ENCODE measurements around the gene CASTOR1.
A peak's percentile ranks its signal among the peaks of the same experiment; 100 is the strongest.

CASTOR1 gene

DNA sequence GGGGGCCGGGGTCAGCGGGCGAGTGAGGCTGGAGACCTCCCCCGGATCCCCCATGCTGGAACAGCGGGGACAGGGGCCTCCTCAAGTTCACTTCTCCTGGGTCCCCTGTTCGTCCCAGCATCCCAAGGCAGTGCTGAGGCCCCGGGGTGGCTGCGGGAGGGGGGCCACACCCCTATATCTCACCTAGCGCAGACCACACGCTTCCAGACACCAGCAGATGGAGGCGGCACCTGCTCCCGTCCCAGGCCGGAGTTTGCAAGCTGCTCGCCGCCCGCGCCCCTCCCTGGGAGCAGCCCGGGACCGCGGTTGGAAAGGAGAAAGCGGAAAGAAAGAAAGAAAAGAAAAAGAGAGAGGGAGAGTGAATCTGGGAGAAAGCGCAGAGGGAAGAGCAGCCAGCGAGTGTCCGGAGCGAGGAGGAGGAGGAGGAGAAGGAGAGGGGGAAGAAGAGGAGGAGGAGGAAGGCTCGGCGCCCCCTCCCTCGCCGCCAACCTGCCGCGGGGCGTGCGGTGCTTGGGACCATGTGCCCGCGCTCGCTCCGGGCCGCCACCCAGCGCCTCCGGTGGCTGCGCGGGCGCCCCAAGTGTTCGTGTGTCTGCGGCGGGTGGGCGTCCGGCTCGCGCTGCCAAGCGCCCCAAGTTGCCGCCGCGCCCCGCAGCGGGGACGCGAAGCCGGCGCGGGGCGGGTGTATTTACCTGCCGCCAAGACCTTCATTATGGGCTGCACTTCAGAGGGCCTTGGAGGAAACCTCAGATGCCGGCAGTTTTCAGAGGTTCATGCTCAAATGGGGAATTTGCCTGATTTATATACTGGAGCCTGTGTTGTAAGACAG is 43.1 kb downstream of the CASTOR1 start, which contains the start of gene LIF (continued):
- TF ChIP-seq, protein P1, sequence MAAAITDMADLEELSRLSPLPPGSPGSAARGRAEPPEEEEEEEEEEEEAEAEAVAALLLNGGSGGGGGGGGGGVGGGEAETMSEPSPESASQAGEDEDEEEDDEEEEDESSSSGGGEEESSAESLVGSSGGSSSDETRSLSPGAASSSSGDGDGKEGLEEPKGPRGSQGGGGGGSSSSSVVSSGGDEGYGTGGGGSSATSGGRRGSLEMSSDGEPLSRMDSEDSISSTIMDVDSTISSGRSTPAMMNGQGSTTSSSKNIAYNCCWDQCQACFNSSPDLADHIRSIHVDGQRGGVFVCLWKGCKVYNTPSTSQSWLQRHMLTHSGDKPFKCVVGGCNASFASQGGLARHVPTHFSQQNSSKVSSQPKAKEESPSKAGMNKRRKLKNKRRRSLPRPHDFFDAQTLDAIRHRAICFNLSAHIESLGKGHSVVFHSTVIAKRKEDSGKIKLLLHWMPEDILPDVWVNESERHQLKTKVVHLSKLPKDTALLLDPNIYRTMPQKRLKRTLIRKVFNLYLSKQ (tag by site-specific recombination; IDR thresholded peaks at IDR 0.05; ENCODE audit: borderline replicate concordance), result no peak
- no peak for TF ChIP-seq ZNF350 (tag by site-specific recombination; IDR thresholded peaks at IDR 0.05)

DNA sequence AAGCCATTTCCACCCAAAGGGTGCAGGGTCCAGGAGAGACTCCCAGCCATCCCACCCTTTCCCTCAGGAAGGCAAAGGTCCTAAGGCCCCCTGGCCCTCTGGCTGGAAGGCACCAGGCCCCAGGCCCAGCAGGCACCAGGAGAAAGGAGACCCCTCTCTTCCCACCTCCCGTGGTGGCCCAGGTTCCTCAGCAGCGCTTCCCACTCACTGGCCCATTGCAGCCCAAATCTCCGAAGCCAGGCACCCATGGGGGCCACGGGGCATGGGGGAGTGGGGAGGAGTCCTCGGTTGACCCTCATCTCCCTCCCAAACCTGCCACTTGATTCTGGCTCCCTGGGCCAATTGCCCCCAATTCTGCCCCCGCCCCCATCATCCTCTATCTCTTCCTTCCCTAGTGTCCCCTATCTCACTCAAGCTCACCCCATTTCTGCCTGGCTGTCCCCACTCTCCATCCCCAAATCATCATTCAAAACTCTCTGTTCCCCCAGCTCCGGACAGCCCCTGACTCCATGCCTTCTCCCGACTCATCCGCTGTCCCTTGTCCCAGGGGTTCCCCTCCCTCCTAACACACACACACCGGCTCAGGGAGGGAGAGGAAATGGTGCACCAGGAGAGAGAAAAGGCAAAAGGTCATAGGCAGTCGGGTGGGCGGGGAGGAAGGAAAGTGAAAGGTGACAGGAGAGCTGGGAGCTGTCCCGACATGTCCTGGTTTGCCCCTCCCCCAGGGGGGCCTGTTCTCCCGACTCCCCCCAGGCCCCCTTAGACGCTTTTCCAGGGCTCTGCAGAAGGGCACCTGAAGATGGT is 43.9 kb downstream of the CASTOR1 start:
- Histone ChIP-seq H3K27ac (ENCODE audit: extremely low read depth, low read depth, low read length) (peak overlapping the region; percentile 78; the same call in 1 of the 2 replicates), H3K9me3 (ENCODE audit: control insufficient read depth, insufficient read depth, low read depth, low read length) (no peaks in the 10 kb centered on the region), H3K4me3 (ENCODE audit: low read depth, low read length) (peak overlapping the region; percentile 56), H3K36me3 (ENCODE audit: control insufficient read depth in 2 of 2, insufficient read depth in 1 of 2, low read length in 2 of 2) (peaks cover 0 to 29% of the 10 kb centered on the region in 2 experiments; a peak in 1 of 3 replicates), H3K4me1 (ENCODE audit: control insufficient read depth, insufficient read depth, low read length) (peaks cover 3% of the 10 kb centered on the region; the same call in 1 of the 2 replicates)
- CTCF ChIA-PET, result interaction anchor here (0.6 to 1.3 kb wide), 5 partner anchors 9 to 138 kb away, joined by 3 to 7 read pairs (median 4); no protein-coding TSS in a partner anchor
- POLR2A ChIA-PET, result interaction anchor here (1.8 kb wide), 1 partner anchor 10 kb away, joined by 7 read pairs; no protein-coding TSS in a partner anchor
- TF ChIP-seq ZNF416 (tag by site-specific recombination; IDR thresholded peaks at IDR 0.05) (no peak), ZNF830 (tag by site-specific recombination; IDR thresholded peaks at IDR 0.05; ENCODE audit: low read depth) (no peak), BCL11B (tag by site-specific recombination; IDR thresholded peaks at IDR 0.05; ENCODE audit: low read depth) (no peak), KLF10 (tag by site-specific recombination; IDR thresholded peaks at IDR 0.05) (0 out of 2 replicates have a peak, but pooled peaks have one; percentile 17), SP2 (tag by site-specific recombination; IDR thresholded peaks at IDR 0.05) (peak; percentile 57), ZBTB17 (tag by site-specific recombination; IDR thresholded peaks at IDR 0.05) (no peak), ZSCAN23 (tag by site-specific recombination; IDR thresholded peaks at IDR 0.05) (no peak), ZBTB48 (tag by site-specific recombination; IDR thresholded peaks at IDR 0.05) (peak; percentile 64), IKZF3 (tag by site-specific recombination; IDR thresholded peaks at IDR 0.05) (peak; percentile 65), GLIS2 (tag by site-specific recombination; IDR thresholded peaks at IDR 0.05) (no peak)
- TF ChIP-seq, protein P2, sequence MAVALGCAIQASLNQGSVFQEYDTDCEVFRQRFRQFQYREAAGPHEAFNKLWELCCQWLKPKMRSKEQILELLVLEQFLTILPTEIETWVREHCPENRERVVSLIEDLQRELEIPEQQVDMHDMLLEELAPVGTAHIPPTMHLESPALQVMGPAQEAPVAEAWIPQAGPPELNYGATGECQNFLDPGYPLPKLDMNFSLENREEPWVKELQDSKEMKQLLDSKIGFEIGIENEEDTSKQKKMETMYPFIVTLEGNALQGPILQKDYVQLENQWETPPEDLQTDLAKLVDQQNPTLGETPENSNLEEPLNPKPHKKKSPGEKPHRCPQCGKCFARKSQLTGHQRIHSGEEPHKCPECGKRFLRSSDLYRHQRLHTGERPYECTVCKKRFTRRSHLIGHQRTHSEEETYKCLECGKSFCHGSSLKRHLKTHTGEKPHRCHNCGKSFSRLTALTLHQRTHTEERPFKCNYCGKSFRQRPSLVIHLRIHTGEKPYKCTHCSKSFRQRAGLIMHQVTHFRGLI (tag by site-specific recombination; IDR thresholded peaks at IDR 0.05), result no peak
- TF ChIP-seq, protein P3, sequence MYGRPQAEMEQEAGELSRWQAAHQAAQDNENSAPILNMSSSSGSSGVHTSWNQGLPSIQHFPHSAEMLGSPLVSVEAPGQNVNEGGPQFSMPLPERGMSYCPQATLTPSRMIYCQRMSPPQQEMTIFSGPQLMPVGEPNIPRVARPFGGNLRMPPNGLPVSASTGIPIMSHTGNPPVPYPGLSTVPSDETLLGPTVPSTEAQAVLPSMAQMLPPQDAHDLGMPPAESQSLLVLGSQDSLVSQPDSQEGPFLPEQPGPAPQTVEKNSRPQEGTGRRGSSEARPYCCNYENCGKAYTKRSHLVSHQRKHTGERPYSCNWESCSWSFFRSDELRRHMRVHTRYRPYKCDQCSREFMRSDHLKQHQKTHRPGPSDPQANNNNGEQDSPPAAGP (tag by site-specific recombination; IDR thresholded peaks at IDR 0.05), result 0 out of 2 replicates have a peak, but pooled peaks have one; percentile 27
- TF ChIP-seq, protein P4, sequence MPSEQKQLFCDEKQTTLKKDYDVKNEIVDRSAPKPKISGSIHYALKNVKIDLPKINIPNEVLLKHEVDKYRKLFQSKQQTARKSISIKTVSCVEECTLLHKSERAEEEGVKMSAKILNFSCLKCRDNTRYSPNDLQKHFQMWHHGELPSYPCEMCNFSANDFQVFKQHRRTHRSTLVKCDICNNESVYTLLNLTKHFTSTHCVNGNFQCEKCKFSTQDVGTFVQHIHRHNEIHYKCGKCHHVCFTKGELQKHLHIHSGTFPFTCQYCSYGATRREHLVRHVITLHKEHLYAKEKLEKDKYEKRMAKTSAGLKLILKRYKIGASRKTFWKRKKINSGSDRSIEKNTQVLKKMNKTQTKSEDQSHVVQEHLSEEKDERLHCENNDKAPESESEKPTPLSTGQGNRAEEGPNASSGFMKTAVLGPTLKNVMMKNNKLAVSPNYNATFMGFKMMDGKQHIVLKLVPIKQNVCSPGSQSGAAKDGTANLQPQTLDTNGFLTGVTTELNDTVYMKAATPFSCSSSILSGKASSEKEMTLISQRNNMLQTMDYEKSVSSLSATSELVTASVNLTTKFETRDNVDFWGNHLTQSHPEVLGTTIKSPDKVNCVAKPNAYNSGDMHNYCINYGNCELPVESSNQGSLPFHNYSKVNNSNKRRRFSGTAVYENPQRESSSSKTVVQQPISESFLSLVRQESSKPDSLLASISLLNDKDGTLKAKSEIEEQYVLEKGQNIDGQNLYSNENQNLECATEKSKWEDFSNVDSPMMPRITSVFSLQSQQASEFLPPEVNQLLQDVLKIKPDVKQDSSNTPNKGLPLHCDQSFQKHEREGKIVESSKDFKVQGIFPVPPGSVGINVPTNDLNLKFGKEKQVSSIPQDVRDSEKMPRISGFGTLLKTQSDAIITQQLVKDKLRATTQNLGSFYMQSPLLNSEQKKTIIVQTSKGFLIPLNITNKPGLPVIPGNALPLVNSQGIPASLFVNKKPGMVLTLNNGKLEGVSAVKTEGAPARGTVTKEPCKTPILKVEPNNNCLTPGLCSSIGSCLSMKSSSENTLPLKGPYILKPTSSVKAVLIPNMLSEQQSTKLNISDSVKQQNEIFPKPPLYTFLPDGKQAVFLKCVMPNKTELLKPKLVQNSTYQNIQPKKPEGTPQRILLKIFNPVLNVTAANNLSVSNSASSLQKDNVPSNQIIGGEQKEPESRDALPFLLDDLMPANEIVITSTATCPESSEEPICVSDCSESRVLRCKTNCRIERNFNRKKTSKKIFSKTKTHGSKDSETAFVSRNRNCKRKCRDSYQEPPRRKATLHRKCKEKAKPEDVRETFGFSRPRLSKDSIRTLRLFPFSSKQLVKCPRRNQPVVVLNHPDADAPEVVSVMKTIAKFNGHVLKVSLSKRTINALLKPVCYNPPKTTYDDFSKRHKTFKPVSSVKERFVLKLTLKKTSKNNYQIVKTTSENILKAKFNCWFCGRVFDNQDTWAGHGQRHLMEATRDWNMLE (tag by site-specific recombination; conservative IDR thresholded peaks at IDR 0.05; ENCODE audit: low read depth), result 0 out of 2 replicates have a peak, but pooled peaks have one; percentile 9
- TF ChIP-seq, protein P5, sequence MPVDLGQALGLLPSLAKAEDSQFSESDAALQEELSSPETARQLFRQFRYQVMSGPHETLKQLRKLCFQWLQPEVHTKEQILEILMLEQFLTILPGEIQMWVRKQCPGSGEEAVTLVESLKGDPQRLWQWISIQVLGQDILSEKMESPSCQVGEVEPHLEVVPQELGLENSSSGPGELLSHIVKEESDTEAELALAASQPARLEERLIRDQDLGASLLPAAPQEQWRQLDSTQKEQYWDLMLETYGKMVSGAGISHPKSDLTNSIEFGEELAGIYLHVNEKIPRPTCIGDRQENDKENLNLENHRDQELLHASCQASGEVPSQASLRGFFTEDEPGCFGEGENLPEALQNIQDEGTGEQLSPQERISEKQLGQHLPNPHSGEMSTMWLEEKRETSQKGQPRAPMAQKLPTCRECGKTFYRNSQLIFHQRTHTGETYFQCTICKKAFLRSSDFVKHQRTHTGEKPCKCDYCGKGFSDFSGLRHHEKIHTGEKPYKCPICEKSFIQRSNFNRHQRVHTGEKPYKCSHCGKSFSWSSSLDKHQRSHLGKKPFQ (tag by site-specific recombination; IDR thresholded peaks at IDR 0.05), result no peak
- TF ChIP-seq, protein P6, sequence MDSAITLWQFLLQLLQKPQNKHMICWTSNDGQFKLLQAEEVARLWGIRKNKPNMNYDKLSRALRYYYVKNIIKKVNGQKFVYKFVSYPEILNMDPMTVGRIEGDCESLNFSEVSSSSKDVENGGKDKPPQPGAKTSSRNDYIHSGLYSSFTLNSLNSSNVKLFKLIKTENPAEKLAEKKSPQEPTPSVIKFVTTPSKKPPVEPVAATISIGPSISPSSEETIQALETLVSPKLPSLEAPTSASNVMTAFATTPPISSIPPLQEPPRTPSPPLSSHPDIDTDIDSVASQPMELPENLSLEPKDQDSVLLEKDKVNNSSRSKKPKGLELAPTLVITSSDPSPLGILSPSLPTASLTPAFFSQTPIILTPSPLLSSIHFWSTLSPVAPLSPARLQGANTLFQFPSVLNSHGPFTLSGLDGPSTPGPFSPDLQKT (IDR thresholded peaks at IDR 0.05; ENCODE audit: borderline replicate concordance, low read depth, low read length), result no peak
- TF ChIP-seq, protein P7, sequence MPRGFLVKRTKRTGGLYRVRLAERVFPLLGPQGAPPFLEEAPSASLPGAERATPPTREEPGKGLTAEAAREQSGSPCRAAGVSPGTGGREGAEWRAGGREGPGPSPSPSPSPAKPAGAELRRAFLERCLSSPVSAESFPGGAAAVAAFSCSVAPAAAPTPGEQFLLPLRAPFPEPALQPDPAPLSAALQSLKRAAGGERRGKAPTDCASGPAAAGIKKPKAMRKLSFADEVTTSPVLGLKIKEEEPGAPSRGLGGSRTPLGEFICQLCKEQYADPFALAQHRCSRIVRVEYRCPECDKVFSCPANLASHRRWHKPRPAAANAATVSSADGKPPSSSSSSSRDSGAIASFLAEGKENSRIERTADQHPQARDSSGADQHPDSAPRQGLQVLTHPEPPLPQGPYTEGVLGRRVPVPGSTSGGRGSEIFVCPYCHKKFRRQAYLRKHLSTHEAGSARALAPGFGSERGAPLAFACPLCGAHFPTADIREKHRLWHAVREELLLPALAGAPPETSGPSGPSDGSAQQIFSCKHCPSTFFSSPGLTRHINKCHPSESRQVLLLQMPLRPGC (tag by site-specific recombination; IDR thresholded peaks at IDR 0.05), result 0 out of 2 replicates have a peak, but pooled peaks have one; percentile 11
